HCT116 (cell line): ENCODE measurements around the gene MRPL1. TPM values are rescaled to one million over a fixed set of nuclear protein-coding genes. Genes with fewer than 3 reads are reported as not detected.

Source experiments
- ATAC-seq: fragments of 200-7000 bp; cut with Tn5 transposase; 2 replicates; pipeline ENCODE4 v1.9.1; 2020; ENCODE audit warnings: mild to moderate bottlenecking, moderate library complexity
- BruUV-seq: library from RNA; stranded (reverse); fragments of 400-500 nt; replicated peaks from 2 replicates; lab custom pipeline; 2021; lab: Mats Ljungman, UMichigan
- CTCF ChIA-PET: fragments of 300-600 bp; sonication (Branson Sonifier 250); formaldehyde crosslinking; loops from one replicate; lab custom pipeline; 2021; ENCODE audit warnings: antibody characterized with exemption; lab: Charles Lee
- POLR2A ChIA-PET: fragments of 300-600, 350-600 bp; sonication (Branson Sonifier 250); formaldehyde crosslinking; loops from one replicate; lab custom pipeline; 2021; ENCODE audit warnings: antibody characterized with exemption; lab: Charles Lee
- RAD21 ChIA-PET, 2 experiments: fragments of 300-600 bp; sonication (Branson Sonifier 250); formaldehyde crosslinking; loops; one replicate each; lab custom pipeline; 2023; ENCODE audit warnings: low total read pairs in 2 of 2; ENCODE audit not compliant: uncharacterized antibody in 2 of 2, unreplicated experiment in 2 of 2, low non-redundant PET in 1 of 2; lab: Charles Lee
- DNase-seq: peaks from one replicate; pipeline ENCODE4 v3.0.0-alpha.2; 2010; ENCODE audit warnings: low read depth, low spot score
- H2AFZ ChIP-seq: fragments of 200-600 bp; shearing (Covaris generic), sonication (generic); 2 replicates; pipeline ENCODE4 v1.6.1; 2017; ENCODE audit warnings: low read depth, mixed run types, mixed read lengths, antibody characterized with exemption, low read length; ENCODE audit not compliant: poor library complexity, severe bottlenecking
- H3K27ac ChIP-seq: 2 replicates; pipeline ENCODE4 v1.5.1; 2012; ENCODE audit warnings: low read depth, low read length
- H3K27me3 ChIP-seq: fragments of 200-600 bp; sonication (generic); 2 replicates; pipeline ENCODE4 v1.6.1; 2016; ENCODE audit warnings: mixed run types, low read length, mixed read lengths; ENCODE audit not compliant: insufficient read depth
- H3K36me3 ChIP-seq, 2 experiments: fragments of 200-500 bp in 1 of 2; fragments of 200-600 bp in 1 of 2; sonication (Bioruptor generic) in 1 of 2; sonication (generic) in 1 of 2; 2 replicates each; pipeline versions ENCODE4 v1.5.1 to v1.6.1; 2014 to 2016; ENCODE audit warnings: low read length in 2 of 2, inconsistent platforms in 1 of 2, mixed read lengths in 1 of 2, mixed run types in 1 of 2; ENCODE audit not compliant: insufficient read depth in 2 of 2, control insufficient read depth in 1 of 2
- H3K4me1 ChIP-seq, 2 experiments: fragments of 200-600 bp in 1 of 2; sonication (generic) in 1 of 2; 2 replicates each; pipeline versions ENCODE4 v1.5.1 to v1.6.1; 2012 to 2017; ENCODE audit warnings: low read length in 2 of 2, inconsistent platforms in 1 of 2, mild to moderate bottlenecking in 1 of 2, mixed read lengths in 1 of 2, mixed run types in 1 of 2, moderate library complexity in 1 of 2; ENCODE audit not compliant: insufficient read depth in 2 of 2, control insufficient read depth in 1 of 2
- H3K4me2 ChIP-seq: fragments of 200-600 bp; sonication (generic); 2 replicates; pipeline ENCODE4 v1.6.1; 2017; ENCODE audit warnings: mixed run types, low read length, mixed read lengths
- H3K4me3 ChIP-seq, 2 experiments: fragments of 200-600 bp in 1 of 2; sonication (generic) in 1 of 2; replicated peaks in 1 of 2; 2 replicates each; pipeline ENCODE4 v1.5.1; 2011 to 2016; ENCODE audit warnings: low read length in 2 of 2, control low read depth in 1 of 2, low read depth in 1 of 2, mild to moderate bottlenecking in 1 of 2, mixed read lengths in 1 of 2, mixed run types in 1 of 2
- H3K79me2 ChIP-seq: fragments of 200-600 bp; sonication (generic); 2 replicates; pipeline ENCODE4 v1.6.1; 2017; ENCODE audit warnings: mild to moderate bottlenecking, mixed run types, low read length, moderate library complexity, mixed read lengths; ENCODE audit not compliant: insufficient read depth
- H3K9ac ChIP-seq: fragments of 200-600 bp; sonication (generic); 2 replicates; pipeline ENCODE4 v1.6.1; 2016; ENCODE audit warnings: low read length, mixed read lengths
- H3K9me2 ChIP-seq: fragments of 200-600 bp; sonication (generic), shearing (Covaris generic); 2 replicates; pipeline ENCODE4 v1.6.1; 2017; ENCODE audit warnings: mixed run types, mild to moderate bottlenecking, moderate library complexity; ENCODE audit not compliant: insufficient read depth
- H3K9me3 ChIP-seq, 2 experiments: fragments of 200-500 bp in 1 of 2; fragments of 200-600 bp in 1 of 2; sonication (Bioruptor generic) in 1 of 2; sonication (generic) in 1 of 2; 2 replicates each; pipeline ENCODE4 v1.6.1; 2014 to 2017; ENCODE audit warnings: low read length in 2 of 2, mixed read lengths in 2 of 2, inconsistent platforms in 1 of 2, low read depth in 1 of 2, mild to moderate bottlenecking in 1 of 2, mixed run types in 1 of 2, moderate library complexity in 1 of 2; ENCODE audit not compliant: control insufficient read depth in 1 of 2, insufficient read depth in 1 of 2
- H4K20me1 ChIP-seq: fragments of 200-600 bp; sonication (generic), shearing (Covaris generic); 2 replicates; pipeline ENCODE4 v1.6.1; 2017; ENCODE audit warnings: mixed run types, mild to moderate bottlenecking, moderate library complexity; ENCODE audit not compliant: insufficient read depth
- EGR1 ChIP-seq: IDR thresholded peaks from 2 replicates; pipeline ENCODE4 v1.6.1; 2012; ENCODE audit warnings: low read depth
- EZH2phosphoT487 ChIP-seq: fragments of 200-600 bp; IDR thresholded peaks from 2 replicates; pipeline ENCODE4 v1.6.1; 2018; ENCODE audit warnings: antibody characterized with exemption, borderline replicate concordance
- JUND ChIP-seq: IDR thresholded peaks from 2 replicates; pipeline ENCODE4 v1.6.1; 2012
- RAD21 ChIP-seq: IDR thresholded peaks from 2 replicates; pipeline ENCODE4 v1.6.1; 2012; ENCODE audit warnings: low read depth, mild to moderate bottlenecking
- SIN3A ChIP-seq: IDR thresholded peaks from 2 replicates; pipeline ENCODE4 v1.6.1; 2012; ENCODE audit warnings: low read depth
- intact Hi-C: fragments of 100-400 bp; cut with micrococcal nuclease; formaldehyde crosslinking; loops from 2 replicates; pipeline ENCODE4 v1.10.0; 2022
- total RNA-seq: library from RNA; stranded (reverse); gene quantifications from one replicate; pipeline ENCODE4 v1.2.1, GENCODE V29; 2021; ENCODE audit not compliant: unreplicated experiment
- TF ChIP-seq, protein P1 (sequence below): IDR thresholded peaks from 2 replicates; pipeline ENCODE4 v1.6.1; 2012; ENCODE audit warnings: low read depth
- TF ChIP-seq, protein P2 (sequence below), 3 experiments: fragments of 200-600 bp in 1 of 3; sonication (generic) in 1 of 3; IDR thresholded peaks in 2 of 3; conservative IDR thresholded peaks in 1 of 3; 2 replicates each; pipeline ENCODE4 v1.5.1; 2012 to 2017; ENCODE audit warnings: low read depth in 2 of 3, low read length in 2 of 3, antibody characterized with exemption in 1 of 3, borderline replicate concordance in 1 of 3, control low read depth in 1 of 3, mild to moderate bottlenecking in 1 of 3, mixed read lengths in 1 of 3, mixed run types in 1 of 3, moderate library complexity in 1 of 3; ENCODE audit not compliant: insufficient read depth in 1 of 3
- TF ChIP-seq, protein P3 (sequence below): IDR thresholded peaks from 2 replicates; pipeline ENCODE4 v1.6.1; 2012

The MRPL1 gene
- total RNA-seq, 1 experiment from 2014 or later, result 54.9 TPM

DNA sequence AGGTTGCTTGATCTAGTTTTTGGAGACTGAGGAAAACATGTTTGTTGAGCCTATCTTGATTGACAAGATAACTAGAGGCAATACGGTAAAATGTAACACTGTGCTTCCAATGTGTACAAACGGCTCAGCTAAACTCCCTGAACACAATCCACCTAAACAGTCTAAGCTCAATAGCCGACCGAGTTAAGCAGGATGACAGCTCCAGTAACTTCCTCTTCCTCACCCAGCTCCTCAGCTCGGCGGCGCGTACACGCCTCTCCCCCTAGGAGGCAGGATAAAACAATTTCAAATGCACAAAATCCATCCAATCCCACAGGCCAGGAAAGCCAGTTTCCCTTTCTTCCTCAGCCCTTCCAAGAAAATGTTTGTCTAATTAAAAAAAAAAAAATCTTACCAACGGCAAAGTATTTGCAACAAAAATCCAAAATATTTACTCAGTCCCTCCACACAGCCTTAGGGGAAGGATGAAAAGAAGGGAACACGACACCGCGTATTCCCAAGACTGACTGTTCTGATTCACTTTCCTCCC lies 44.5 kb upstream of the MRPL1 start:
- Histone ChIP-seq H2AFZ (no peak overlapping the region), H3K4me1 (peaks cover 12 to 17% of the 10 kb centered on the region in 2 experiments), H3K9me2 (no peaks in the 10 kb centered on the region), H3K9me3 (no peaks in the 10 kb centered on the region), H3K27ac (peak overlapping the region; percentile 93), H4K20me1 (no peaks in the 10 kb centered on the region), H3K79me2 (peaks cover 58% of the 10 kb centered on the region), H3K27me3 (no peaks in the 10 kb centered on the region), H3K9ac (peak overlapping the region; percentile 81), H3K4me2 (peak overlapping the region; percentile 88), H3K4me3 (peak overlapping the region; percentile 89 to 94), H3K36me3 (no peaks in the 10 kb centered on the region)
- CTCF ChIA-PET, result interaction anchor here (0.9 kb wide), 1 partner anchor 44 kb away, joined by 4 read pairs; the partner anchor contains the start of gene MRPL1
- peak; percentile 35 for TF ChIP-seq RAD21
- TF ChIP-seq, protein P1, sequence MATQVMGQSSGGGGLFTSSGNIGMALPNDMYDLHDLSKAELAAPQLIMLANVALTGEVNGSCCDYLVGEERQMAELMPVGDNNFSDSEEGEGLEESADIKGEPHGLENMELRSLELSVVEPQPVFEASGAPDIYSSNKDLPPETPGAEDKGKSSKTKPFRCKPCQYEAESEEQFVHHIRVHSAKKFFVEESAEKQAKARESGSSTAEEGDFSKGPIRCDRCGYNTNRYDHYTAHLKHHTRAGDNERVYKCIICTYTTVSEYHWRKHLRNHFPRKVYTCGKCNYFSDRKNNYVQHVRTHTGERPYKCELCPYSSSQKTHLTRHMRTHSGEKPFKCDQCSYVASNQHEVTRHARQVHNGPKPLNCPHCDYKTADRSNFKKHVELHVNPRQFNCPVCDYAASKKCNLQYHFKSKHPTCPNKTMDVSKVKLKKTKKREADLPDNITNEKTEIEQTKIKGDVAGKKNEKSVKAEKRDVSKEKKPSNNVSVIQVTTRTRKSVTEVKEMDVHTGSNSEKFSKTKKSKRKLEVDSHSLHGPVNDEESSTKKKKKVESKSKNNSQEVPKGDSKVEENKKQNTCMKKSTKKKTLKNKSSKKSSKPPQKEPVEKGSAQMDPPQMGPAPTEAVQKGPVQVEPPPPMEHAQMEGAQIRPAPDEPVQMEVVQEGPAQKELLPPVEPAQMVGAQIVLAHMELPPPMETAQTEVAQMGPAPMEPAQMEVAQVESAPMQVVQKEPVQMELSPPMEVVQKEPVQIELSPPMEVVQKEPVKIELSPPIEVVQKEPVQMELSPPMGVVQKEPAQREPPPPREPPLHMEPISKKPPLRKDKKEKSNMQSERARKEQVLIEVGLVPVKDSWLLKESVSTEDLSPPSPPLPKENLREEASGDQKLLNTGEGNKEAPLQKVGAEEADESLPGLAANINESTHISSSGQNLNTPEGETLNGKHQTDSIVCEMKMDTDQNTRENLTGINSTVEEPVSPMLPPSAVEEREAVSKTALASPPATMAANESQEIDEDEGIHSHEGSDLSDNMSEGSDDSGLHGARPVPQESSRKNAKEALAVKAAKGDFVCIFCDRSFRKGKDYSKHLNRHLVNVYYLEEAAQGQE, result no peak
- no peak for TF ChIP-seq JUND
- no peak for TF ChIP-seq SIN3A
- TF ChIP-seq EGR1, result 0 out of 2 replicates have a peak, but pooled peaks have one; percentile 35
- TF ChIP-seq, protein P2, sequence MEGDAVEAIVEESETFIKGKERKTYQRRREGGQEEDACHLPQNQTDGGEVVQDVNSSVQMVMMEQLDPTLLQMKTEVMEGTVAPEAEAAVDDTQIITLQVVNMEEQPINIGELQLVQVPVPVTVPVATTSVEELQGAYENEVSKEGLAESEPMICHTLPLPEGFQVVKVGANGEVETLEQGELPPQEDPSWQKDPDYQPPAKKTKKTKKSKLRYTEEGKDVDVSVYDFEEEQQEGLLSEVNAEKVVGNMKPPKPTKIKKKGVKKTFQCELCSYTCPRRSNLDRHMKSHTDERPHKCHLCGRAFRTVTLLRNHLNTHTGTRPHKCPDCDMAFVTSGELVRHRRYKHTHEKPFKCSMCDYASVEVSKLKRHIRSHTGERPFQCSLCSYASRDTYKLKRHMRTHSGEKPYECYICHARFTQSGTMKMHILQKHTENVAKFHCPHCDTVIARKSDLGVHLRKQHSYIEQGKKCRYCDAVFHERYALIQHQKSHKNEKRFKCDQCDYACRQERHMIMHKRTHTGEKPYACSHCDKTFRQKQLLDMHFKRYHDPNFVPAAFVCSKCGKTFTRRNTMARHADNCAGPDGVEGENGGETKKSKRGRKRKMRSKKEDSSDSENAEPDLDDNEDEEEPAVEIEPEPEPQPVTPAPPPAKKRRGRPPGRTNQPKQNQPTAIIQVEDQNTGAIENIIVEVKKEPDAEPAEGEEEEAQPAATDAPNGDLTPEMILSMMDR (IDR thresholded peaks at IDR 0.05 in 2 of 3, conservative IDR thresholded peaks at IDR 0.05 in 1 of 3; ENCODE audit: borderline replicate concordance in 1 of 3, insufficient read depth in 1 of 3, low read depth in 2 of 3, low read length in 2 of 3), result peak; percentile 11 to 55 (median 52); a peak in 5 of 6 replicates
- TF ChIP-seq EZH2phosphoT487, result no peak
- TF ChIP-seq, protein P3, sequence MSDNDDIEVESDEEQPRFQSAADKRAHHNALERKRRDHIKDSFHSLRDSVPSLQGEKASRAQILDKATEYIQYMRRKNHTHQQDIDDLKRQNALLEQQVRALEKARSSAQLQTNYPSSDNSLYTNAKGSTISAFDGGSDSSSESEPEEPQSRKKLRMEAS, result peak; percentile 64; the same call in 1 of the 2 replicates
- BruUV-seq, result TSS peak; percentile 57
- ATAC-seq (peak; percentile 56), DNase-seq (peak; percentile 60)
- intact Hi-C loops, result no loop called here
- RAD21 ChIA-PET, result no interaction called here
- POLR2A ChIA-PET, result interaction anchor here (0.7 kb wide), 1 partner anchor 29 kb away, joined by 4 read pairs; no protein-coding TSS in a partner anchor
